CD4-positive, alpha-beta T cell treated with Interferon gamma for 1 hour (primary cell): ENCODE measurements around the gene VWA3B.

ENCODE experiments used
- DNase-seq: peaks from one replicate; pipeline ENCODE4 v3.0.0-alpha.2; 2020

VWA3B gene

DNA sequence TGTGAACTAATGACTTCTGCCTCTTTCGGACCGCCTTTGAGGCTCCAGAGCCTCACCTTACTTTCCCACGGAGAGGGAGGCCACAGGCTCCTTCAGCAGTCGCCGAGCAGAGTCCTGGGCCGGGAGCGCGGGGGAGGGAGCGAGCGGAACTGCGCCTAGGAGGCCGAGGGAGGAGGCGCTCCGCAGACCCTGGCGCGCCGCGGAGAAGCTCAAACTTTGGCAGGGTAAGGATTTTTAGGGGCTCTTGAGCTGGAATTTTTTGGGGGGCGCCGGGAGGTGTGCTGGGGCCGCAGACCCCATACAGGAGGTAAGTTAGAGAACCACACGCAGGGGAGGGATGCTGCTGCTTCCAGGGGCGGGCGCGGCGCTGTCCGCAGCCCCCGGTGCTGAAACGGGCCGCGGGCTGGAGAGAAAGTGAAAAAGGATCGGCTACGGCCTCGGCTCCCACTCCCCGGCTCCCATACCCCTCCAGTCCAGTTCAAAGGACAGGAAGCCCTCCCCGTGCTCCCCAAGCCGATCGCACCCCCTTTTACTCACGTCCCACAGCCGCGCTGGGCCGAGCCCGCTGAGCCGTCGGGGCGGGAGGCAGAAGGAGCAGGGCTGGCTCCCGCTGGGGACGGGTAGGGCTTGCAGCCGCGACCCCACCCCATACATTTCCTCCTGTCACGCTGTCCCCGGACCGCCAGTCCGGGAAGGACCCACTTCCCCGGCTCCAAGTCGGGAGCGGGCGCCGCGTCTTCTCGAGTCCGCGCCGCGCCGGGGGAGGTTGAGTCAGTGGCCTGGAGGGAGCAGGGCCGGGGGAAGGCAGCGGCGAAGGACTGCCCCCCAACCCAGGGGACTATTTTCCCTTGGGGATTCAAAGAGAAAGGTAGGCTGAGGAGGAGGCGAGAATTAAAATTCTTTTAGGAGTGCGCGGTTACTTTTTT, 259.6 kb downstream of the VWA3B start, which contains the start of gene CNGA3:
CNGA3 (plus strand) TSS at position 146 of the 926 bp plus-strand sequence. CDS start 23,520 bp downstream, outside the sequence.
- no peak for DNase-seq

DNA sequence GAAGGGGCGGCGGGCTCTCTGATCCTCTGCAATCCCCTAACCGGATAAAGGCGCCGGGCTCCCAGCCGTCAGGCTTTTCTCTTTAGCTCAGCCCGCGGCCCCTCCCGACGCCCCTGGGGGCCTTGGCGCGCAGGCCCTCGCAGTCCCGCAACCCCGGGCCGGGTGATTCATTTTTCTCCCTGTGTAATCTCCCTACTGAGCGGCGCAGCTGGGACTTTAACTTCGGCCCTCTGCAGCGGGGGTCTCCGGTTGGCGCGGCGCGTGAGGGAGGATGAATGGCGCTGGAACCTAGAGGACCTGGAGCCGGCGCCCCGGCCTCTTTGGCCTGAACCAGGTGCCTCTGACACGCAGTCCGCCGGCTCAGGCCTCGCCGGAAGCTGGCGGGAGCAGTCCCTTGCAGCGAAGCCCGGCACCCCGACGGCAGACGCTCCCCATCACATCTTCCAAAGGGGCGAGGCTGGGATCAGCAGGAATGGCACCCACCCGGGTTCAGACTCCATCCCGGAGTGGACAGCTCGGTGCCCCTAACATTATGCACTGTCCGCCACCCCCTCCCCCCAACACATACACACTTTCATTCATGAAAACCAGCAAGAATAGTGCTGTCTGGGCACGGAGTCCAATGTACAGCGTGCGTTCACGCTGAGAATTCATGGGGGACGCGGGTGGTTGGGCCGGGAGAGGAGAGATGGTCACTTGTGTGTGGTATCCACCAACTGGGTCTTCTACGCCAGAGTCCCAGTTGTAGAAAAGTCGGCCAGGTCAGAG, 260.5 kb downstream of the VWA3B start:
- DNase-seq = no peak

DNA sequence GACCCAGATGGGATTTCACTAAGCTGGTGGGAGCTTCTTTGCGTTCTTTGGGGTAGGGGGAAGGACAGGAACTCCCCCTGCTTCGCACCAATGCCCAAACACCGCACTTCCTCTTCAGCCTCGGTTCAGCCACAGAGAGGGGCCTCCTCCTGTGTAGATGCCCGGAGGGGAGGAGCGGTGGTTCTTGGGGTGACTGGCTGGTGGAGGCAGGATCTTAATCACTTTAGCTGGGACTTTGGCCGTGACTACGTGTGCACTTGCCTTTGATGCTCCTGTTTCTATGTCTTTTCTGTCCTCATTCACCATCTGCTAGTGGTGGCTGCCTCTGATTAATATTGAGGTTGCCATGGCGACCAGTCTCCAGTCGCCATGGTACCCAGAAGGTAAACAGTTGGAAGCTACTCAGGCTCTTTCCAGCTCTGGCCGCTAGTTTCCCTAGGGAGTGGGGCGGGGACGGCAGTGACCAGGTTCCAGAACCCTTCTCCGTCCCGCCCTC, 261.1 kb downstream of the VWA3B start:
- no peak for DNase-seq

DNA sequence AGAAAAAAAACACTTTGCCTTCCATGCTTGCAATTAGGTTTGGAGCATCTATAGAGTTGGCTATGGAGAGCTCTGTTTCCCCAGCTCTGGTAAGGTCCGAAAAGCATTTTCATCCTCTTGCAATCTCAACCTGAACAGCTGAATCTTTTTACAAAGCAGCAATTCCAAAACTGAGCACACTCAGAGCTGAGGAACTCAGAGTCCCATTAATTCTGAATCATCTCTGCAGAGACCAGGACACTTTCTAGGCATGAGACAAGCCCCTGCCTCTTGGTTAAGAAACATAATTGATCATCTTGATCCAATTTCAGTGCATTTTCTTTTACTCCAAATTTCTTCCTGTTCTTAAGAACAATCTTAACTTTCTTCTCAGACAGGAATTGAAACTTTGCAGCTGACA, 263.4 kb downstream of the VWA3B start:
- no peak for DNase-seq

DNA sequence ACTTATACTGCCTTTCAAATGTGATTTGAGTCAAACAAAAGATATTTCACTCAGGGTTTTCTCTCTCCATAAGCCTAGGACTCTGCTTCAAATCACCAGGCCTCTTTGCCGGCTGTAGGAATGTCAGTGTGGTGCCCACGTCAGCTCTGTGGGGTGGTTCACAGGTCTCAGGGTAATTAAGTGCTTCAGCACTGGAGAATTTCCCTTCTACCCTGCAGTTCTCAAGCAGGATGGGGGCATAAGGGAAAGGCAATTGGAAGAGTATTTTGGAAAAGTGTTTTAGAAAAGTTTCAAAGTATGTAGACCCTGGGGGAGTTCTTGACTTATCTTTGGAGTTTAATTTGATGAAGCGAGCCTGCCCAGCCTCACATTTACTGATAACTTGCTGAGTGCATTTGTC, 268.9 kb downstream of the VWA3B start:
- no peak for DNase-seq

DNA sequence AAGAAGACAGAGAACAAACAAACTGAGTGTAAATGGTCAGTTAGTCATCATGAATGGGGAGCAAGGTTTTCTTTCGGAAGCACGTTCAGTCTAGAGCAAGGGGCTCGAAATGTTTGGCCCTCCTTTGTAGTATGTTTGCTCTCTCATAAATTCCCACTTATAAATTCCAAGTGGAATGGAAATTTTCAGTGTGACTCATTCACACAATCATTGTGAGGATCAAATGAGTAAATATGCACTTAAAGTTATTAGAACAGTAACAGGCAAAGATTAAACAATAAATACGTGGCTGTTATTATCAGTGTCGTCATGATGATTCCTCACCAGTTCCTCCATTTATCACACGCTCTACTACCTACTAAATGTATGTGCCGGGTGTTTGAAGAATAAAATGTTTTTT, 269.8 kb downstream of the VWA3B start:
- DNase-seq = no peak

DNA sequence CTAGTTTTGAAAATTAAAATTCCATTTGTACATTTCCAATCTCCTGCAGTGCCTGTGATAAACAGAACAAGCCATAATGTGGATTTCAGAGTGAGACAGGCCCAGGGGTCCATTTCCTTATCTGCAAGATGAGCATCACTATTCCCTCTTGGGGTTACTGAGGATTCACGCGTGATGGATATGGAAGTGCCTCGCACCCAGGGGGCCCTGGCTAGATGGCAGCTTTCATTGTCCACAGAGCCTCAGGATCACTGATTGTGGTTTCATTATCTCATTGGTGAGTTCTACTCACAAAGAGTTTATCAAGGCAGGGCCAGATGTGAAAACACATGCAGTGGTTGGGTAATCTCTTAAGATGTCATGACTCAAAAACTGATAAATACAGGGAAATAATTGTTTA, 270.9 kb downstream of the VWA3B start:
- DNase-seq = no peak

DNA sequence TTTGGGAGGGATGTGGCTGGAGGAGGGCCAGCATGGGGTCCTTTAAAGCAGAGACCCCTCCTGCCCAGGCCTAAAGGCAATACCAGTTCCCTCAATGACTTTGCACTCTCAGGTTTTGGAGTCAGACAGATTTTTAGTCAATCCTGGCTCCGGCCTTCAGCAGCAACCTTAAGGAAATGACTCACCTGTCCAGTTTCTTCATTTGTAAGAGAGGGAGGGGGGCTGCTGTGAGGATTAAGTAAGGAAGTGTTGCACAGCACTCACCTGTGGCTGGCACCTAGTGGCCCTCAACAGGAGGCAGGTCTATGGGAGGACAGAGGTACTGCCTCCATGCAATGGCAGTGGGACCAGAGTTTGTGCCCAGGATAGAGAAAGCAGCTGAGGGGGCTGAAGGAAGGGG, 273.0 kb downstream of the VWA3B start:
- DNase-seq = no peak
